A549 (cell line): Measurements from ENCODE around the gene CD151. TPM values are rescaled to one million over a fixed set of nuclear protein-coding genes. Genes with fewer than 3 reads are reported as not detected.
A peak's percentile ranks its signal among the peaks of the same experiment; 100 is the strongest.

Experiments used
- ATAC-seq, 2 experiments: fragments of 200-7000 bp in 1 of 2; fragments of >200 bp in 1 of 2; cut with Nextera tagmentation in 1 of 2; cut with Tn5 transposase in 1 of 2; 3 replicates each; pipeline versions ENCODE4 v1.8.0 to v1.9.1; 2018 to 2020; ENCODE audit warnings: mild to moderate bottlenecking in 1 of 2, moderate library complexity in 1 of 2
- CTCF ChIA-PET: fragments of 300-600 bp; sonication (Branson Sonifier 250); formaldehyde crosslinking; extraction: SDS; loops from one replicate; lab custom pipeline; 2021; ENCODE audit warnings: antibody characterized with exemption, inconsistent platforms; lab: Yijun Ruan, JAX
- POLR2A ChIA-PET: fragments of 350-600 bp; formaldehyde crosslinking; extraction: SDS; loops from one replicate; lab custom pipeline; 2021; ENCODE audit warnings: antibody characterized with exemption, inconsistent platforms; lab: Yijun Ruan, JAX
- DNase-seq, 2 experiments: peaks; one replicate each; pipeline versions ENCODE4 v3.0.0 to v3.0.0-alpha.2; 2011 to 2016; ENCODE audit warnings: low read depth in 1 of 2, low spot score in 1 of 2
- FAIRE-seq: peaks from 2 replicates; lab custom pipeline; 2011; peaks lifted over from hg19 to GRCh38; lab: Jason Lieb, UNC
- H3K27ac ChIP-seq, 2 experiments: fragments of >200 bp; sonication (Bioruptor Twin); formaldehyde crosslinking; 3 replicates each; pipeline ENCODE4 v1.5.1; 2016 to 2017
- H3K4me1 ChIP-seq: fragments of >200 bp; sonication (Bioruptor Twin); formaldehyde crosslinking; 3 replicates; pipeline ENCODE4 v1.6.1; 2016
- H3K4me2 ChIP-seq: fragments of >200 bp; sonication (Bioruptor Twin); formaldehyde crosslinking; 3 replicates; pipeline ENCODE4 v1.6.1; 2016
- H3K4me3 ChIP-seq: fragments of >200 bp; sonication (Bioruptor Twin); formaldehyde crosslinking; 3 replicates; pipeline ENCODE4 v1.5.1; 2016
- H3K9me3 ChIP-seq: fragments of >200 bp; sonication (Bioruptor Twin); formaldehyde crosslinking; 3 replicates; pipeline ENCODE4 v1.6.1; 2016
- BHLHE40 ChIP-seq: IDR thresholded peaks from 2 replicates; pipeline ENCODE4 v1.6.1; 2012; ENCODE audit warnings: low read depth, low read length, inconsistent platforms
- CBX8 ChIP-seq: fragments of 200-600 bp; sonication (generic); IDR thresholded peaks from 2 replicates; pipeline ENCODE4 v1.6.1; 2016
- CEBPB ChIP-seq, 2 experiments: fragments of >200 bp in 1 of 2; sonication (Bioruptor Twin) in 1 of 2; formaldehyde crosslinking in 1 of 2; IDR thresholded peaks; 2 replicates each; pipeline ENCODE4 v1.6.1; 2012 to 2016
- CHD2 ChIP-seq: fragments of 150-350 bp; IDR thresholded peaks from 2 replicates; pipeline ENCODE4 v1.6.1; 2014; ENCODE audit warnings: low read length; ENCODE audit not compliant: partially characterized antibody
- EP300 ChIP-seq, 2 experiments: fragments of >200 bp; sonication (Bioruptor Twin); formaldehyde crosslinking; IDR thresholded peaks; 2 replicates in 1 of 2; 3 replicates in 1 of 2; pipeline ENCODE4 v1.6.1; 2016 to 2017
- FOSL2 ChIP-seq, 2 experiments: fragments of 450-650 bp in 1 of 2; fragments of >200 bp in 1 of 2; sonication (Bioruptor Twin) in 1 of 2; formaldehyde crosslinking; IDR thresholded peaks; 2 replicates each; pipeline versions ENCODE4 v1.5.0 to v1.6.1; 2016 to 2020; ENCODE audit warnings: mild to moderate bottlenecking in 1 of 2, moderate library complexity in 1 of 2
- FOXS1 ChIP-seq: fragments of 250-450 bp; sonication (Bioruptor Pico); IDR thresholded peaks from 2 replicates; pipeline ENCODE4 v1.5.0; 2020; ENCODE audit warnings: mild to moderate bottlenecking, moderate library complexity
- GATA3 ChIP-seq: IDR thresholded peaks from 2 replicates; pipeline ENCODE4 v1.6.1; 2012; ENCODE audit warnings: borderline replicate concordance
- HDAC2 ChIP-seq: fragments of 200-600 bp; sonication (generic); IDR thresholded peaks from 2 replicates; pipeline ENCODE4 v1.6.1; 2016
- HEYL ChIP-seq: fragments of 250-450 bp; sonication (Bioruptor Pico); IDR thresholded peaks from 2 replicates; pipeline ENCODE4 v1.8.0; 2021; ENCODE audit warnings: mild to moderate bottlenecking, moderate library complexity
- HOXB5 ChIP-seq: fragments of 250-450 bp; sonication (Bioruptor Pico); IDR thresholded peaks from 2 replicates; pipeline ENCODE4 v1.5.0; 2020; ENCODE audit warnings: mild to moderate bottlenecking, moderate library complexity
- JUN ChIP-seq, 2 experiments: fragments of >200 bp; sonication (Bioruptor Twin); formaldehyde crosslinking; IDR thresholded peaks; 2 replicates in 1 of 2; 3 replicates in 1 of 2; pipeline ENCODE4 v1.6.1; 2016 to 2017
- MAFK ChIP-seq: fragments of 450-650 bp; IDR thresholded peaks from 2 replicates; pipeline ENCODE4 v1.6.1; 2014; ENCODE audit not compliant: partially characterized antibody
- MAZ ChIP-seq: fragments of 150-350 bp; IDR thresholded peaks from 2 replicates; pipeline ENCODE4 v1.6.1; 2014; ENCODE audit warnings: antibody characterized with exemption, low read depth, low read length, borderline replicate concordance
- MYC ChIP-seq: IDR thresholded peaks from 2 replicates; pipeline ENCODE4 v1.6.1; 2012; ENCODE audit warnings: mild to moderate bottlenecking, inconsistent platforms, low read length, improper control_type of control experiment, borderline replicate concordance
- NFE2L2 ChIP-seq: fragments of 150-350 bp; conservative IDR thresholded peaks from 2 replicates; pipeline ENCODE4 v1.6.1; 2014; ENCODE audit warnings: low read length
- NR3C1 ChIP-seq: fragments of >200 bp; sonication (Bioruptor Twin); formaldehyde crosslinking; IDR thresholded peaks from 3 replicates; pipeline ENCODE4 v1.6.1; 2017
- POLR2A ChIP-seq: IDR thresholded peaks from 2 replicates; pipeline ENCODE4 v1.6.1; 2012; ENCODE audit warnings: mild to moderate bottlenecking, low read length
- POLR2AphosphoS2 ChIP-seq: conservative IDR thresholded peaks from 2 replicates; pipeline ENCODE4 v1.6.1; 2012; ENCODE audit warnings: low read length, improper control_type of control experiment, inconsistent platforms
- RARB ChIP-seq: fragments of 250-450 bp; sonication (Bioruptor Pico); IDR thresholded peaks from 2 replicates; pipeline ENCODE4 v1.8.0; 2021; ENCODE audit warnings: mild to moderate bottlenecking, moderate library complexity
- RCOR1 ChIP-seq: fragments of 150-350 bp; IDR thresholded peaks from 2 replicates; pipeline ENCODE4 v1.6.1; 2014; ENCODE audit warnings: antibody characterized with exemption, low read length, low read depth
- RNF2 ChIP-seq: fragments of 200-600 bp; sonication (generic); IDR thresholded peaks from 2 replicates; pipeline ENCODE4 v1.6.1; 2016; ENCODE audit warnings: low read depth, mild to moderate bottlenecking, antibody characterized with exemption, moderate library complexity, borderline replicate concordance
- SMC3 ChIP-seq: fragments of >200 bp; sonication (Bioruptor Twin); formaldehyde crosslinking; IDR thresholded peaks from 3 replicates; pipeline ENCODE4 v1.6.1; 2018; ENCODE audit warnings: inconsistent platforms
- ZC3H11A ChIP-seq: fragments of 450-650 bp; IDR thresholded peaks from 2 replicates; pipeline ENCODE4 v1.6.1; 2014; ENCODE audit warnings: antibody characterized with exemption, mild to moderate bottlenecking
- ZSCAN20 ChIP-seq: fragments of 250-450 bp; sonication (Bioruptor Pico); IDR thresholded peaks from 2 replicates; pipeline ENCODE4 v1.8.0; 2022; ENCODE audit warnings: mild to moderate bottlenecking, moderate library complexity
- WGBS: methylation state at CpG from one replicate; pipeline ENCODE4 v1.1.6; 2017; ENCODE audit errors: missing lambda C conversion rate; 5-methylcytosine and 5-hydroxymethylcytosine counted together
- polyA plus RNA-seq, 4 experiments: library from polyadenylated mRNA; depleted of rRNA in 3 of 4; stranded (reverse); fragments of >200 nt; fragmentation: RNase III in 1 of 4; extraction: RNeasy Plus Mini Kit Qiagen cat#74134 plus additional on column Dnase treatment in 1 of 4; gene quantifications; 2 replicates in 3 of 4; 3 replicates in 1 of 4; pipeline ENCODE4 v1.2.3, GENCODE V29; 2011 to 2017
- TF ChIP-seq, protein P1 (sequence below): IDR thresholded peaks from 2 replicates; pipeline ENCODE4 v1.6.1; 2012
- TF ChIP-seq, protein P2 (sequence below): IDR thresholded peaks from 2 replicates; pipeline ENCODE4 v1.6.1; 2012; ENCODE audit warnings: low read depth, borderline replicate concordance
- TF ChIP-seq, protein P3 (sequence below): IDR thresholded peaks from 2 replicates; pipeline ENCODE4 v1.6.1; 2012
- TF ChIP-seq, protein P4 (sequence below): fragments of >200 bp; sonication (Bioruptor Twin); formaldehyde crosslinking; IDR thresholded peaks from 3 replicates; pipeline ENCODE4 v1.5.1; 2016
- TF ChIP-seq, protein P5 (sequence below): fragments of 450-650 bp; IDR thresholded peaks from 2 replicates; pipeline ENCODE4 v1.6.1; 2014; ENCODE audit warnings: antibody characterized with exemption

The CD151 gene
- polyA plus RNA-seq, 2 of the 4 experiments (the other 2 are of a cell fraction), result 409 to 701 TPM

DNA sequence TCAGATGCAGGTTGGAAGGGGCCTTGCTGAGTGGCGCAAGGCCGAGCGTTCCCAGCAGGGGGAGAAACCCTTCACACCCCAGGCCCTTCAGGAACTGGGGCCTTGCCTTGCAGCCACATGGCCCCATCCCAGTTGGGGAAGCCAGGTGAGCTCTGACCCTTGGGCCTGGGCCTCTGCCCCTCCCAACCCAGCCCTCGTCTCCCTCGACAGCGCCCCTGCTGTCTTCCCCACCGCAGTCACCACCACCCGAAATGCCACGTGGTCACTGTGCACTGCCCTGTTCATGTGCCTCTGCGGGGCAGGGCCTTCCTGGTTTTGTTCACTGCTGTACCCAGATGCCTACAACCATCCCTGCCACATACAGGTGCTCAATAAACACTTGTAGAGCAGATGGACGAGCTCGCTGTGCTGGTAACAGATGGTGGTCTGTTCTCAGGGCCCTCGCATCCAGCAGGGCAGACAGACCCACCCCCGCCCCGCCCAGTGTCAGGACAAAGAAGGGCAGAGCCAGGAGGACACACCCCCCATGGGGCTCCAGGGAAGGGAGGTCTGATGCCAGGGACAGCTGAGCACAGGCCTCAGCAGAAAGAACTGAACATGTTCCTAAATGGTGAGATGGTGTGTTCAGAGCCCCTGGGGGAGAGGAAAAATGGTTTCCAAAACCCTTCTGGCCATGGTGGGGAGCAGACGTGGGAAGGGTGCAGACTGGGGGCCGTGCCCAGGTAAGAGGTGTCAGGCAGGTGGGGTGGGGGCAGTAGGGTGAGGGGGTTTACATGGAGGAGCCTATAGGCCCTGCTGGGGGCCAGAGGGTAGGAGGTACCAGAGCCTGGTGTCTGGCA lies 5.9 kb downstream of the CD151 start (continued):
- TF ChIP-seq FOXS1 (CRISPR knock-in tag) (no peak), RCOR1 (no peak)

DNA sequence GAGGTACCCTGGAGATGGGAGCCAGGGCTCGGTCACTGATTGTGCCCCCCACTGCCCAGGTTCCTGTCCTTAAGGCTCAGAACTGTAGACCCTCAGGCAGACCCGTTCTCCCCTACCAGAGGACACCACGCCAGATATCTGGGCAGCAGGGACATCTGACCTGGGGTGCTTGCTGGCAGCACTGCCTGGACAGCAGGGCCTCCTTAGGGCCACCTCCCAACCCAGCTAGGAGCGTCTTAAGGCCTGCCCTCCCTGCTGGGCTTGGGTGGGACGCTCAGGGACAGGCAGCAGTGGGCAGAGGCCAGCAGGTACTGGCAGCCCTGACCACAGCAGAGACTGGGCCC lies 6.5 kb downstream of the CD151 start:
- H3K4me1 ChIP-seq, result peaks cover 65% of the 10 kb centered on the region
- ChIA-PET POLR2A (interaction anchor here (3.4 kb wide), 1 partner anchor 20 kb away, joined by 16 read pairs; the partner anchor contains the start of gene PNPLA2), CTCF (interaction anchor here (0.9 to 3.7 kb wide), 4 partner anchors 8 to 23 kb away, joined by 3 to 21 read pairs (median 3); partner anchors contain the start of gene CRACR2B)
- H3K4me2 ChIP-seq, result peak overlapping the region; percentile 92
- H3K27ac ChIP-seq, result peak overlapping the region; percentile 61 to 99; a peak in 4 of 6 replicates
- H3K9me3 ChIP-seq, result no peaks in the 10 kb centered on the region
- TF ChIP-seq JUN (IDR thresholded peaks at IDR 0.05) (peak in 1 of 2 experiments; percentile 22; a peak in 2 of 5 replicates), CEBPB (IDR thresholded peaks at IDR 0.05) (no peak)
- TF ChIP-seq, protein P1, sequence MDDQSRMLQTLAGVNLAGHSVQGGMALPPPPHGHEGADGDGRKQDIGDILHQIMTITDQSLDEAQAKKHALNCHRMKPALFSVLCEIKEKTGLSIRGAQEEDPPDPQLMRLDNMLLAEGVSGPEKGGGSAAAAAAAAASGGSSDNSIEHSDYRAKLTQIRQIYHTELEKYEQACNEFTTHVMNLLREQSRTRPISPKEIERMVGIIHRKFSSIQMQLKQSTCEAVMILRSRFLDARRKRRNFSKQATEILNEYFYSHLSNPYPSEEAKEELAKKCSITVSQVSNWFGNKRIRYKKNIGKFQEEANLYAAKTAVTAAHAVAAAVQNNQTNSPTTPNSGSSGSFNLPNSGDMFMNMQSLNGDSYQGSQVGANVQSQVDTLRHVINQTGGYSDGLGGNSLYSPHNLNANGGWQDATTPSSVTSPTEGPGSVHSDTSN, result peak; percentile 71
- WGBS, result 100% methylated on average over 1 of the region's 5 CpGs
- DNase-seq (no peak), ATAC-seq (no peak), FAIRE-seq (no peak)
- no peak overlapping the region for H3K4me3 ChIP-seq

DNA sequence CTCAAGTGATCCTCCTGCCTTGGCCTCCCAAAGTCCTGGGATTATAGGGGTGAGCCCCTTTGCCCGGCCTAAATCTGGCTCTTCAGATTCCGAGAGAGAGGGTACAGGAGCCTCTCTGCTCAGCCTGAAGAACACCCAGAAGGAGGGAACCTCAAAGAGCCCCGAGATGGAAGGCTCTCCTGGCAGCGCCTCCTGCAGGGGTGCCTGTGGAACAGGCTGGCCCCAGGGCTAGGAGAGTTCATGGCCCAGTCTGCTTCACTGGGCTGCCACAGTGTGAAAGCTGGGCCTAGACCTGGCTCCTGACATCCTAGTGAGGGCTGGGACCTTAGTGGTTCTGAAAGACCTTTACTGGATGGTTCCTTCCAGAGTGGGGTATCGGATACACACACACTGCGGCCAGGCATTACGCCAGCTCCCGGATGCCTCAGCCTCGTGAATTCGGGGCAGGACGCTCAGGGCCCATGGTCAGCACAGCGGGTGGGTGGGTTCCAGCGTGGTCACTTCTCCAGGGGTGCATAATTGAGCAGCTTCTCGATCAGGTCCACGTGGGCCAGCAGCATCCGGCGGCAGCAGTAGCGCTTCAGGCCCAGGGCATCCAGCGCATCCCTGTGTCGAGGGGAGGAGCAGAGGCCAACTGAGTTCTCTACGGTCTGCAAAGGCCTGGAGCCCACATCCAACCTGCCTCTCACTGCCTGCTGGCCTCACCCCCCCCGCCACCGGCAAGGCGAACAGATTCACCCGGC lies 7.3 kb downstream of the CD151 start:
- H3K4me1 ChIP-seq, result peaks cover 63% of the 10 kb centered on the region
- TF ChIP-seq BHLHE40, result no peak
- no peak for TF ChIP-seq SMC3
- no peak for TF ChIP-seq HOXB5 (CRISPR knock-in tag)
- no peak for TF ChIP-seq NFE2L2
- TF ChIP-seq CBX8, result no peak
- TF ChIP-seq, protein P2, sequence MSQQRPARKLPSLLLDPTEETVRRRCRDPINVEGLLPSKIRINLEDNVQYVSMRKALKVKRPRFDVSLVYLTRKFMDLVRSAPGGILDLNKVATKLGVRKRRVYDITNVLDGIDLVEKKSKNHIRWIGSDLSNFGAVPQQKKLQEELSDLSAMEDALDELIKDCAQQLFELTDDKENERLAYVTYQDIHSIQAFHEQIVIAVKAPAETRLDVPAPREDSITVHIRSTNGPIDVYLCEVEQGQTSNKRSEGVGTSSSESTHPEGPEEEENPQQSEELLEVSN, result no peak
- TF ChIP-seq, protein P3, sequence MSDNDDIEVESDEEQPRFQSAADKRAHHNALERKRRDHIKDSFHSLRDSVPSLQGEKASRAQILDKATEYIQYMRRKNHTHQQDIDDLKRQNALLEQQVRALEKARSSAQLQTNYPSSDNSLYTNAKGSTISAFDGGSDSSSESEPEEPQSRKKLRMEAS, result peak; percentile 21; the same call in 1 of the 2 replicates
- TF ChIP-seq HEYL (CRISPR knock-in tag), result no peak
- no peak for TF ChIP-seq ZC3H11A
- TF ChIP-seq MAZ, result no peak
- TF ChIP-seq ZSCAN20 (CRISPR knock-in tag), result no peak
- TF ChIP-seq MAFK, result no peak
- no peak for TF ChIP-seq FOXS1 (CRISPR knock-in tag)
- no peak for TF ChIP-seq NR3C1
- TF ChIP-seq RARB, result no peak
- no peak for TF ChIP-seq EP300 (IDR thresholded peaks at IDR 0.05)
- no peak for TF ChIP-seq MYC
- no peak for TF ChIP-seq FOSL2 (IDR thresholded peaks at IDR 0.05)
- no peak for TF ChIP-seq FOSL2 (CRISPR knock-in tag; IDR thresholded peaks at IDR 0.05)
- no peak for TF ChIP-seq RNF2
- TF ChIP-seq, protein P4, sequence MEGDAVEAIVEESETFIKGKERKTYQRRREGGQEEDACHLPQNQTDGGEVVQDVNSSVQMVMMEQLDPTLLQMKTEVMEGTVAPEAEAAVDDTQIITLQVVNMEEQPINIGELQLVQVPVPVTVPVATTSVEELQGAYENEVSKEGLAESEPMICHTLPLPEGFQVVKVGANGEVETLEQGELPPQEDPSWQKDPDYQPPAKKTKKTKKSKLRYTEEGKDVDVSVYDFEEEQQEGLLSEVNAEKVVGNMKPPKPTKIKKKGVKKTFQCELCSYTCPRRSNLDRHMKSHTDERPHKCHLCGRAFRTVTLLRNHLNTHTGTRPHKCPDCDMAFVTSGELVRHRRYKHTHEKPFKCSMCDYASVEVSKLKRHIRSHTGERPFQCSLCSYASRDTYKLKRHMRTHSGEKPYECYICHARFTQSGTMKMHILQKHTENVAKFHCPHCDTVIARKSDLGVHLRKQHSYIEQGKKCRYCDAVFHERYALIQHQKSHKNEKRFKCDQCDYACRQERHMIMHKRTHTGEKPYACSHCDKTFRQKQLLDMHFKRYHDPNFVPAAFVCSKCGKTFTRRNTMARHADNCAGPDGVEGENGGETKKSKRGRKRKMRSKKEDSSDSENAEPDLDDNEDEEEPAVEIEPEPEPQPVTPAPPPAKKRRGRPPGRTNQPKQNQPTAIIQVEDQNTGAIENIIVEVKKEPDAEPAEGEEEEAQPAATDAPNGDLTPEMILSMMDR, result peak; percentile 45; the same call in 2 of the 3 replicates
- no peak for TF ChIP-seq CHD2
- peak in 1 of 2 experiments; percentile 5; a peak in 2 of 5 replicates for TF ChIP-seq JUN (IDR thresholded peaks at IDR 0.05)
- 0 out of 2 replicates have a peak, but pooled peaks have one; percentile 4 for TF ChIP-seq POLR2A
- no peak for TF ChIP-seq GATA3
- no peak for TF ChIP-seq HDAC2
- TF ChIP-seq, protein P5, sequence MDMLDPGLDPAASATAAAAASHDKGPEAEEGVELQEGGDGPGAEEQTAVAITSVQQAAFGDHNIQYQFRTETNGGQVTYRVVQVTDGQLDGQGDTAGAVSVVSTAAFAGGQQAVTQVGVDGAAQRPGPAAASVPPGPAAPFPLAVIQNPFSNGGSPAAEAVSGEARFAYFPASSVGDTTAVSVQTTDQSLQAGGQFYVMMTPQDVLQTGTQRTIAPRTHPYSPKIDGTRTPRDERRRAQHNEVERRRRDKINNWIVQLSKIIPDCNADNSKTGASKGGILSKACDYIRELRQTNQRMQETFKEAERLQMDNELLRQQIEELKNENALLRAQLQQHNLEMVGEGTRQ, result no peak
- peak; percentile 90 for TF ChIP-seq POLR2AphosphoS2

More for the DNA sequence above, 7.3 kb downstream of the CD151 start:
- CTCF ChIA-PET, result interaction anchor here (1.0 to 3.7 kb wide), 5 partner anchors 8 to 22 kb away, joined by 3 to 21 read pairs (median 3); partner anchors contain the start of gene PNPLA2
- ATAC-seq (peak; percentile 4 to 5; a peak in 3 of 6 replicates), FAIRE-seq (no peak), DNase-seq (peak in 1 of 2 experiments; percentile 67)
- Histone ChIP-seq H3K4me3 (peak overlapping the region; percentile 100), H3K9me3 (no peaks in the 10 kb centered on the region), H3K4me2 (peak overlapping the region; percentile 92), H3K27ac (peak overlapping the region; percentile 99; a peak in 5 of 6 replicates)
- WGBS, result 61% methylated on average over 20 of the region's 25 CpGs
- POLR2A ChIA-PET, result interaction anchor here (0.8 to 1.6 kb wide), 2 partner anchors 21 to 26 kb away, joined by 3 to 4 read pairs; partner anchors contain the start of gene PNPLA2
